SU-DHL-6 (cell line): ENCODE results near the gene RCAN3.
"Not testable (repeated sequence)": the region's sequence is repeated elsewhere in the genome, so short reads cannot be mapped to it uniquely, and the experiment has no call there.

Experiments used
- H2AFZ ChIP-seq: fragments of 200-600 bp; sonication (generic); 2 replicates; pipeline ENCODE4 v1.6.1; 2014; ENCODE audit warnings: low read depth, mild to moderate bottlenecking, moderate library complexity, mixed read lengths, antibody characterized with exemption, low read length; ENCODE audit not compliant: severe bottlenecking
- H3F3A ChIP-seq: fragments of 200-600 bp; shearing (Covaris generic); 2 replicates; pipeline ENCODE4 v1.6.0; 2016; ENCODE audit warnings: antibody characterized with exemption, mild to moderate bottlenecking; ENCODE audit not compliant: insufficient read depth
- H3K27ac ChIP-seq: fragments of 200-600 bp; sonication (generic); 2 replicates; pipeline ENCODE4 v1.5.1; 2016; ENCODE audit warnings: low read depth, mild to moderate bottlenecking, low read length, moderate library complexity, mixed read lengths
- H3K27me3 ChIP-seq: fragments of 200-600 bp; sonication (generic), shearing (Covaris generic); 2 replicates; pipeline ENCODE4 v1.6.0; 2014; ENCODE audit warnings: mild to moderate bottlenecking, low read length
- H3K36me3 ChIP-seq: fragments of 200-600 bp; sonication (generic); 2 replicates; pipeline ENCODE4 v1.6.1; 2014; ENCODE audit warnings: mild to moderate bottlenecking, low read length, mixed read lengths
- H3K4me2 ChIP-seq: fragments of 300-600, 200-600 bp; shearing (Covaris generic), sonication (generic); 2 replicates; pipeline ENCODE4 v1.6.0; 2014; ENCODE audit warnings: low read length, low read depth, mild to moderate bottlenecking; ENCODE audit not compliant: poor library complexity, severe bottlenecking
- H3K4me3 ChIP-seq: fragments of 200-600 bp; sonication (generic); 2 replicates; pipeline ENCODE4 v1.5.1; 2014; ENCODE audit warnings: antibody characterized with exemption, low read length, mild to moderate bottlenecking, mixed read lengths; ENCODE audit not compliant: insufficient read depth, poor library complexity, severe bottlenecking
- H3K79me2 ChIP-seq: fragments of 200-600 bp; sonication (generic); 2 replicates; pipeline ENCODE4 v1.6.1; 2014; ENCODE audit warnings: mild to moderate bottlenecking, low read length, moderate library complexity; ENCODE audit not compliant: insufficient read depth
- H3K9ac ChIP-seq: fragments of 200-600 bp; sonication (generic); 2 replicates; pipeline ENCODE4 v1.7.0; 2014; ENCODE audit warnings: mild to moderate bottlenecking, low read length
- H3K9me2 ChIP-seq: fragments of 200-600 bp; sonication (generic); replicated peaks from 2 replicates; pipeline ENCODE4 v1.6.1; 2014; ENCODE audit warnings: low read length; ENCODE audit not compliant: insufficient read depth
- H3K9me3 ChIP-seq: fragments of 200-600 bp; sonication (generic); 2 replicates; pipeline ENCODE4 v1.6.1; 2014; ENCODE audit warnings: low read length, mixed read lengths; ENCODE audit not compliant: insufficient read depth
- H4K20me1 ChIP-seq: fragments of 200-600 bp; sonication (generic); 2 replicates; pipeline ENCODE4 v1.6.1; 2014; ENCODE audit warnings: low read depth, mild to moderate bottlenecking, antibody characterized with exemption, low read length, moderate library complexity, mixed read lengths
- CTCF ChIP-seq: fragments of 200-600 bp; sonication (generic); IDR thresholded peaks from one replicate; pipeline ENCODE4 v1.5.1; 2017; ENCODE audit warnings: antibody characterized with exemption, mild to moderate bottlenecking, low read length, moderate library complexity; ENCODE audit not compliant: insufficient read depth, poor library complexity, severe bottlenecking
- EZH2phosphoT487 ChIP-seq: fragments of 200-600 bp; sonication (generic), shearing (Covaris generic); conservative IDR thresholded peaks from 2 replicates; pipeline ENCODE4 v1.6.1; 2018; ENCODE audit warnings: mild to moderate bottlenecking, antibody characterized with exemption, low read length, moderate library complexity, mixed read lengths

RCAN3 gene

GRCh38 chr1:24455272-24455671 is 47.4 kb upstream of the RCAN3 start:
- Histone ChIP-seq H3K36me3 (peaks cover 2% of the 10 kb centered on the region; the same call in 1 of the 2 replicates), H3K9ac (no peak overlapping the region), H3F3A (no peaks in the 10 kb centered on the region), H3K9me3 (no peaks in the 10 kb centered on the region), H3K4me3 (no peak overlapping the region), H3K27me3 (no peaks in the 10 kb centered on the region), H2AFZ (no peak overlapping the region), H3K9me2 (no peaks in the 10 kb centered on the region), H3K79me2 (no peaks in the 10 kb centered on the region), H3K27ac (no peak overlapping the region), H4K20me1 (no peaks in the 10 kb centered on the region), H3K4me2 (no peak overlapping the region)
- TF ChIP-seq CTCF, result no peak

GRCh38 chr1:24457866-24458265 is 44.8 kb upstream of the RCAN3 start:
- Histone ChIP-seq H3K79me2 (no peaks in the 10 kb centered on the region), H3F3A (no peaks in the 10 kb centered on the region), H3K4me2 (no peak overlapping the region), H4K20me1 (no peaks in the 10 kb centered on the region), H3K9me2 (no peaks in the 10 kb centered on the region), H3K4me3 (no peak overlapping the region), H2AFZ (no peak overlapping the region), H3K9me3 (no peaks in the 10 kb centered on the region), H3K27me3 (no peaks in the 10 kb centered on the region), H3K9ac (no peak overlapping the region), H3K36me3 (peaks cover 7% of the 10 kb centered on the region; the same call in 1 of the 2 replicates), H3K27ac (no peak overlapping the region)
- TF ChIP-seq CTCF (no peak), EZH2phosphoT487 (no peak)

GRCh38 chr1:24459551-24460266 is 42.9 kb upstream of the RCAN3 start:
- H3K9ac ChIP-seq, result no peak overlapping the region
- H4K20me1 ChIP-seq, result no peaks in the 10 kb centered on the region
- peaks cover 7% of the 10 kb centered on the region; the same call in 1 of the 2 replicates for H3K36me3 ChIP-seq
- no peak for TF ChIP-seq EZH2phosphoT487
- TF ChIP-seq CTCF, result no peak
- H3K9me2 ChIP-seq, result no peaks in the 10 kb centered on the region
- H3K79me2 ChIP-seq, result no peaks in the 10 kb centered on the region
- H3K4me2 ChIP-seq, result no peak overlapping the region
- H2AFZ ChIP-seq, result no peak overlapping the region
- no peaks in the 10 kb centered on the region for H3F3A ChIP-seq
- H3K27ac ChIP-seq, result no peak overlapping the region
- no peaks in the 10 kb centered on the region for H3K27me3 ChIP-seq
- H3K4me3 ChIP-seq, result no peak overlapping the region
- no peaks in the 10 kb centered on the region for H3K9me3 ChIP-seq

- H3K27me3 ChIP-seq, H3K36me3 ChIP-seq, H3K9me2 ChIP-seq, H2AFZ ChIP-seq, H3K4me3 ChIP-seq, H3K9me3 ChIP-seq, H3K79me2 ChIP-seq, H3F3A ChIP-seq, H3K4me2 ChIP-seq, H3K27ac ChIP-seq, H3K9ac ChIP-seq, H4K20me1 ChIP-seq: not testable (repeated sequence)
These were observed 40.5 kb upstream of the RCAN3 start for GRCh38 chr1:24462128-24462527.
